HTR-8/SVneo (cell line): Measurements from ENCODE around the gene LGALS13.
A peak's percentile ranks its signal among the peaks of the same experiment; 100 is the strongest.

Experiments used
- DNase-seq: peaks from one replicate; pipeline ENCODE4 v3.0.0; 2011; ENCODE audit warnings: low spot score, mixed read lengths; ENCODE audit not compliant: insufficient read length
- FAIRE-seq: peaks from 2 replicates; lab custom pipeline; 2011; peaks lifted over from hg19 to GRCh38; lab: Jason Lieb, UNC

The LGALS13 gene, protein sequence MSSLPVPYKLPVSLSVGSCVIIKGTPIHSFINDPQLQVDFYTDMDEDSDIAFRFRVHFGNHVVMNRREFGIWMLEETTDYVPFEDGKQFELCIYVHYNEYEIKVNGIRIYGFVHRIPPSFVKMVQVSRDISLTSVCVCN

DNA sequence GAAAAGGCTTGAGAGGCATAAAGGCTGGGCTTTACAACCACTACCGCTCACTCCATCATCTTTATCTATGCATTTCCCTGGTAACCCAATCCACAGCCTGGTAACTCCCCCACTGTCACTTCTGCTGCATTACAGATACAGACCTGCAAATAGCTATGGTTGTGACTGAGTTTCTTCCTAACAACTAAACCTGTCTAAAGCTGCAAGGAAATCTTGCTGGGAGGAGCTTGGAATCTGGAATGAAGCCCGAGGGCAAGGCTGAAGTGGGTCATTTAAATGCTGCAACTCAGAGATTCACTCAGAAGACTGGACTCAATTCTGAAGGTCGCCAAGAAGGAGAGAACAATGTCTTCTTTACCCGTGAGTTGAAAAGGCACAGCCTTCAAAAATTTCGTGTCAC lies at the start of gene LGALS13:
Gene LGALS13 (plus strand): TSS at position 301 of the 400 bp plus-strand sequence. CDS start 45 bp downstream, at position 346.
- FAIRE-seq: no peak
- DNase-seq: no peak

DNA sequence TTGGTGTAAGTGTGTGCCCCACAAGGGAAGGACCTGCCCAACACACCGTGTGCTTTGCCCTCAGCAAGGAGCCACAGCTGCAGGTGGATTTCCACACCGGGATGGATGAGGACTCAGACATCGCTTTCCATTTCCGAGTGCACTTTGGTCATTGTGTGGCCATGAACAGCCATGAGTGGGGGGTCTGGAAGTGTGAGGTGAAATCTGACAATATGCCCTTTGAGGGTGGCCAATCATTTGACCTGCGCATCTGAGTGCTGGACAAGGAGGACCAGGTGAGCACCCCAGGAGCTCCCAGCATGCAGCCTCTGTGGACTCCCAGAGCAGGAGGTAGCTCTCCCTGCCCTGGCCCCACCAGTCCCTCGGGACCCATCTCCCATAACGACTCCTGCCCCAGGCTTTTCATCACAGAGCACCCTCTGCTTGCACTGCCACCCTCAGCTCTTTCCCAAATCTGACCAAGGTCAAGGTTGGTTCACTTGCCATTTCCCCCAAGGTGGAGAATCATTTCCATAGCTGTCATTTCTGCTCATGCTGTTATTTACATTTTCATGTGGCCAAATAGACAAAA lies 49.2 kb upstream of the LGALS13 start:
- FAIRE-seq (no peak), DNase-seq (no peak)

DNA sequence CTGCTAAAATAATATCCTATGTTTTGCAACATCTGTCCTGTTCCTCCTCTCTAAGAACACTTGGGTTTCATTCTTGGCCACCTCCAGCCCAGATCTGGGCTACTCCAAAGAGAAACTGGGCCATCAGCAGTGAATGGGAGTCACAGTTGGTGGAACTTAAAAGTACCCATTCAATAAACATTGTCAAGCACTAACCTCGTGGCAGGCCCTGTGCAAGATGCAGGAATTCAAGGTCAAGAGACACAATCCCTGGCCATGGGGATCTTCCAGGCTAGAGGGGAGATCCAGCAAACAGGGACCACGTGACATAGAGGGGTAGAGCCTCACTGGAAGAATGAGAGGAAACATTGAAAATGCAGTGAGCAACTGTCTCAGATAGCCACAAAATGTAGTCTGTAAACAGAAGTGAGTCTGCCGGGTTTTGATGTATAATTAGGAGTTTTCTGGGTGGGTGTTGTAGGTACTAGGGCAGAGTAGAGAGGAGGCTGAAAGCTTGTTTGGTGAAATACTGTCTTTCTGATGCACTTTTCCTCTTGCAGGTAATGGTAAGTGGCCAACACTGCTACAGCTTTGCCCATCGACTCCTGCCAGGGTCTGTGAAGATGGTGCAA lies 47.5 kb upstream of the LGALS13 start:
- no peak for FAIRE-seq
- DNase-seq: no peak

DNA sequence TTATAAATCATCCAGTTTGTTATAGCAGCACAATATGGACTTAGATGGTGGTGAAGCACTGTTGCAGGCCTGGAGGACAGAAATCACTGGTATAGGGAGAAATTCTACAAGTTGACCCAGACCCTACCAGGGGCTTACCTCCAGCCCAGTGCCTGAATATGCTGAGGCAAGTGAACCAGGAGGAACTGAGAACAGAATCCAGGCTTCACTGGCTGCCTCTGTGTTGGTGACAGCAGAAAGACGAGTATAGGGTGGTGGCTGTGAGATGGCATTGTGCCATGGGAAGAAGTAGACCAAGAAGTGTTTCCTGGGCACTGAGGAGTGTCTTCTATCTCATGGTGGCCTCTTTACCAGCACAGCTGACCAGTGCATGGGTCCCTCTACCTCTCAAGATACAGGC lies 46.4 kb upstream of the LGALS13 start:
- DNase-seq (no peak), FAIRE-seq (no peak)

GRCh38 chr19:39557811-39558623 lies 44.3 kb upstream of the LGALS13 start:
- no peak for FAIRE-seq
- DNase-seq: peak; percentile 41

- FAIRE-seq (no peak), DNase-seq (no peak)
Observed at GRCh38 chr19:39558624-39559117, 43.7 kb upstream of the LGALS13 start.

GRCh38 chr19:39563408-39563807 lies 38.9 kb upstream of the LGALS13 start:
- FAIRE-seq: no peak

GRCh38 chr19:39566064-39566463 lies 36.3 kb upstream of the LGALS13 start:
- DNase-seq (no peak), FAIRE-seq (no peak)

More at GRCh38 chr19:39563408-39563807, 38.9 kb upstream of the LGALS13 start:
- no peak for DNase-seq

GRCh38 chr19:39568604-39569003 lies 33.7 kb upstream of the LGALS13 start:
- DNase-seq (no peak), FAIRE-seq (no peak)

- FAIRE-seq (no peak), DNase-seq (no peak)
Observed at GRCh38 chr19:39582442-39582841, 19.9 kb upstream of the LGALS13 start.

DNA sequence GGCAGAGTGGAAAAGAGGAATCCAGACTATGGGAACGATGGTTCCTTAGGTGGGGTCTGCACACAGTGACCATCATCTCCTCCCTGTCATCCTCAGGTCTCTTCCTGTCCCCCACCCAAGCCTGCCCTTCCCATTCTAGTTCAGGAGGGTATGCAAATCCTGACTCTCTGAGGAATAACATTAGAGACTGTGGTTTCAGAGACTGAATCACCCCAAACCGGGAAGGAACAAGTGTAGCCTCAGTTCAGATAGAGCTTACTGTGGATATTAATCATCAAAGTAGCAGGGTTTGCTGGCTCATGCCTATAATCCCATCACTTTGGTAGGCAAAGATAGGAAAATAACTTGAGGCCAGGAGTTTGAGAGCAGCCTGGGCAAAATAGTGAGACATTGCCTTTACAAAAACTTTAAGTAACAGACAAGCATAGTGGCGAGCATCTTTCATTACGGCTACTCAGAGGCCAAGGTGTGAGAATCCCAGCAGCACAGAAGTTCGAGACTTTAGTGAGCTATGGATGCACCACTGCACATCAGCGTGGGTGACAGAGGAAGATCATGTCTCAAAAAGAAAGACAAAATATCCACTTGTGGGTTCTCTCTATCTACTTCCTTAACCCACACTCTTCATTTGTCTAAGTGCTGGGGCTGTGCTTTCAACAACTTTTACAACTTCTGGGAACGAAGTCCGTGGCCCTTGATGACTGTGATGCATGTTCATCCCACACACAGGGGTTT lies 19.3 kb upstream of the LGALS13 start:
- FAIRE-seq (no peak), DNase-seq (no peak)

- DNase-seq (no peak), FAIRE-seq (no peak)
Observed at GRCh38 chr19:39587496-39587895, 14.8 kb upstream of the LGALS13 start.

DNA sequence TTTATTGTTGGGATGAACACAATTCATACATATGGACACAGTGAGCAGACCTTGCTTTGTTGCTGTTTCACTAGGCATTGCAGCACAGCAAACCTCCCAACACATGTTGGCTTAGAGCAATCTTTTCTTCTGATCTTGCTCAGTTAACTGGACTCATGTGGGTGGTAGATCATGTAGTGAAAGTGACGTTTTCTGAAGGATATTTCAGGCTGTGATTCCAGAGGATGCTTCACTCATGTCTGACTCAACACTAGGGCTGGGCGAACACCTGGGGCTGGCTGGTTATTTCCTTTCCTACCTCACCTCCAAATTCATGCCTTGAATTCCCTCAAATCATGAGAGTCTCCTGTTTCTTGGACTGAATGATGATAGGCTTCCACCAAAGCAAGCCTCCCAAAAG lies 14.3 kb upstream of the LGALS13 start:
- FAIRE-seq: no peak
- no peak for DNase-seq

DNA sequence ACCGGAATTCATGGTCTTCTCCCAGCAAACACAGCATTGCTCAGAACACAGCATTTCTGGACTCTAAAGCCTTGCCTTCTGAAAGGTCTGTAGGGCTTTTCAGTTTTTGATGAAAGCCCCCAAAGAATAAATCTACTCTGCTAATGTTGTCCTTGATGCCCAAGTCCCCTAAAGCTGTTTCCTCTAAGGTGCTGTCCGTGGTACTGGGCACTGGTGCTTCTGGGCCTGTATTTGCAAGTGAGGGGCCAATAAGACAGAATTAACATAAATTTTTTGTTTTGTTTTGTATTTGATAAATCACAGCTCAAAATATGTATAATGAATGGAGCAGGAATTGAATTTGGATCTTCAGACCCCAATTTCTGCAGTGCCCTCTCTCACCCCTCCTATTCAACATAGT lies 12.1 kb upstream of the LGALS13 start:
- FAIRE-seq (no peak), DNase-seq (no peak)

DNA sequence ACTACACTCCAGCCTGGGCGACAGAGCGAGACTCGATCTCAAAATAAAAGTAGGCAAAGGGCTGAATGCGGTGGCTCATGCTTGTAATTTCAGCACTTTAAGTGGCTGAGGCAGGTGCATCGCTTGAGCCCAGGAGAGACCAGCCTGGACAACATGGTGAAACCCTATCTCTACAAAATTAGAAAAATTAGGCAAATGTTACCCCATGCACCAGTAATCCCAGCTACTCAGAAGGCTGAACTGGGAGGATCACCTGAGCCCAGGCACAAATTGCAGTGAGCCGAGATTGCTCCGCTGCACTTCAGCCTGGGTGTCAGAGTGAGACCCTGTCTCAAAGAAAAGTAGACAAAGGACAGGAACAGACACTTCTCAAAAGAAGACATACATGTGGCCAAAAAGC lies 9.9 kb upstream of the LGALS13 start:
- DNase-seq (no peak), FAIRE-seq (no peak)

DNA sequence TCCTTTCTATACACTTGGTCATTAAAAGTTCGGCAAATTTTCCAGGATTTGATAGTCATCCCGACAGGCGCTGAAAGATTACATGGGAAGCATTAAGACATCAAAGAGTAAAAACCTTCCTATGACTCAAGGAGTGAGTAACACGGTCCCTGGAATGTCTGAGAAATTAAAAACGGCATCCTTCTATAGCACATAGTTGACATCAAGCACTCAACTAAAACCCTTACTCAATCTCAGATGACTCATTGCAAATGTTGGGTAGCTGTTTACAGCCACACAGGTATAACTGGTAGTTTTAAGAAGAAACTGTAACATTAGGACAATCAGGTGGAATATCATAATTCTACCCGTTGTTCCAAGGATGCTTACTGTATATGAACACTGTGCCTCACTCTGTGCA lies 6.4 kb upstream of the LGALS13 start:
- FAIRE-seq (no peak), DNase-seq (no peak)

DNA sequence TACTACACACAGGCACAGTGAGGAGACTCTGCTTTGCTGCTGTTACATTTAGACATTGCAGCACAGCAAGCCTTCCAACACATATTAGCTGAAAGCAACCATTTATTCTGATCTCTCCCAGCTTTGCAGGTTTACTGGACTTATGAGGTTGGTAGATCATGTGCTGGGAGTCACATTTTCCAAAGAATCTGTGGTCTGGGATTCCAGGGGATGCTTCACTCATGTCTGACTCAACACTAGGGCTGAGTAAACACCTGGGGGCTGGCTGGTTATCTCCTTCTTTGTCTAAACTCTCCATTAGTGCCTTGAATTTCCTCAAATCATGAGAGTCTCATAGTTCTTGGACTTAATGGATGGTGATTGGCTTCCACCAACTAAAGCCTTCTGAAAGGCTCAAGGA lies 5.4 kb upstream of the LGALS13 start:
- FAIRE-seq: no peak
- DNase-seq: no peak

- FAIRE-seq: no peak
- no peak for DNase-seq
Observed at GRCh38 chr19:39599116-39599515, 3.2 kb upstream of the LGALS13 start.

GRCh38 chr19:39603825-39604224 lies 1.5 kb downstream of the LGALS13 start:
- no peak for DNase-seq
- no peak for FAIRE-seq

GRCh38 chr19:39607021-39607420 lies 4.7 kb downstream of the LGALS13 start:
- FAIRE-seq (no peak), DNase-seq (no peak)
